Skeletal muscle tissue (tissue), 4 donors: ENCODE results near the gene PSMD3. TPM values are rescaled to one million over a fixed set of nuclear protein-coding genes. Genes with fewer than 3 reads are reported as not detected.

Source experiments
- H3K27ac ChIP-seq: one replicate; pipeline ENCODE4 v1.7.0; 2013; ENCODE audit warnings: mild to moderate bottlenecking, low read depth, low read length, inconsistent platforms
- H3K27me3 ChIP-seq, 3 donors: one replicate each; pipeline ENCODE4 v1.7.0; 2013; ENCODE audit warnings: low read length in 3 of 3; ENCODE audit not compliant: control insufficient read depth in 3 of 3, insufficient read depth in 3 of 3
- H3K36me3 ChIP-seq, 3 donors: one replicate each; pipeline ENCODE4 v1.7.0; 2013; ENCODE audit warnings: low read length in 3 of 3; ENCODE audit not compliant: control insufficient read depth in 3 of 3, insufficient read depth in 3 of 3
- H3K4me1 ChIP-seq, 3 donors: one replicate each; pipeline ENCODE4 v1.7.0; 2013; ENCODE audit warnings: low read length in 3 of 3, mild to moderate bottlenecking in 3 of 3; ENCODE audit not compliant: control insufficient read depth in 3 of 3, insufficient read depth in 3 of 3
- H3K4me3 ChIP-seq, 3 donors: one replicate each; pipeline ENCODE4 v1.7.0; 2013; ENCODE audit warnings: low read length in 3 of 3
- H3K9ac ChIP-seq, 3 donors: one replicate each; pipeline ENCODE4 v1.7.0; 2013; ENCODE audit warnings: low read length in 3 of 3, mild to moderate bottlenecking in 3 of 3, moderate library complexity in 2 of 3, low read depth in 1 of 3
- H3K9me3 ChIP-seq, 3 donors: one replicate each; pipeline ENCODE4 v1.7.0; 2013; ENCODE audit warnings: low read length in 3 of 3; ENCODE audit not compliant: control insufficient read depth in 3 of 3
- total RNA-seq: library from RNA; depleted of rRNA; stranded (reverse); fragments of >200 nt; gene quantifications from one replicate; pipeline ENCODE4 v1.2.3, GENCODE V29; 2014
- donor health status: Osteomylitis.

The PSMD3 gene
- total RNA-seq, 1 donor from 2014 or later = 56.4 TPM

DNA sequence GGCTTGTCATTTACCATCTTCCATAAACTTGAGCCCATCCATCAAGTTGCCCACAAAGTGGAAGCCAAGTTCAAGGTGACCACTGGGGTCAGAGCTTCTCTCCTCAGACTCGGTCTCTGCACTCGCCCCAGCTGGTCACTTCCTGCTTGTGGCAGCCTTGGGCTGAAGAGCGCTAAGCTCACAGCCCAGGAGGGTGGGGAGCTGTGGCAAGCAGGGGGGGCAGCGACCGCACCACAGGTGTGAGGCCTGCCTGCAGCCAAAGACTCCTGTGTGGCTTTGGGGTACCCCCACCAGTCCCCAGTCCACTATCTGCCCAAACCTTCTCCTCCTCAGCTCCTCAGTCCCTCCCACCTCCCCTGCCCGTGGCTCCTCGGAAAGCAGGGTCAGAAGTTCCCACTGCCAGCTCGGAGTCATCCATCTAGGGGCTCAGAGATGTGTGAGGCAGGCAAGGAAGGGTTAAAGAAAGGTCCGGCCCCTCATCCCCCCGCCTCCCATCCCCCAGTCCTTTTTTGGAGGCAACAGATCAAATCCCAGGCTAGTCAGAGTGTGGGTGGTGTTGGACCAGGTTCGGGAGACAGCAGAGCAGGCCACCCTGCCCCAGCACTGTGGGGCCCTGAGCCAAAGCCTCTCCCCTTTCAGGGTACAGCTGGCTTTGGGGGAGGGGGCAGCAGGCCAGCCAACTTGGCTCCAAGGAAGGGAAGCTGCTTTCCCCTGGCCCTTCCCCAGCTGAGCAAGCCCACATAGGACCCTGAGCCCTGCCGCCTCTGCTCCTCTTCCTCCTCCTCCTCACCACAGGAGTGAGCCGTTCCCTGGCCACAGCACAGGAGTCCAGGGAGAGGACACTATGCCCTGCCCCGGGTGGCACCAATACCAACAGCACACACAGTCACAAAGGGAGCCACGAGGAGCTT, 37.9 kb downstream of the PSMD3 start:
- Histone ChIP-seq H3K9ac (peak overlapping the region; percentile 38 to 82 (median 51)), H3K27ac (peak overlapping the region; percentile 79), H3K36me3 (peaks cover 24 to 30% (median 24%) of the 10 kb centered on the region in 3 donors), H3K4me1 (peaks cover 74 to 94% (median 86%) of the 10 kb centered on the region in 3 donors), H3K27me3 (no peaks in the 10 kb centered on the region), H3K9me3 (no peaks in the 10 kb centered on the region), H3K4me3 (peak overlapping the region in 2 of 3 donors; percentile 30 to 54)

DNA sequence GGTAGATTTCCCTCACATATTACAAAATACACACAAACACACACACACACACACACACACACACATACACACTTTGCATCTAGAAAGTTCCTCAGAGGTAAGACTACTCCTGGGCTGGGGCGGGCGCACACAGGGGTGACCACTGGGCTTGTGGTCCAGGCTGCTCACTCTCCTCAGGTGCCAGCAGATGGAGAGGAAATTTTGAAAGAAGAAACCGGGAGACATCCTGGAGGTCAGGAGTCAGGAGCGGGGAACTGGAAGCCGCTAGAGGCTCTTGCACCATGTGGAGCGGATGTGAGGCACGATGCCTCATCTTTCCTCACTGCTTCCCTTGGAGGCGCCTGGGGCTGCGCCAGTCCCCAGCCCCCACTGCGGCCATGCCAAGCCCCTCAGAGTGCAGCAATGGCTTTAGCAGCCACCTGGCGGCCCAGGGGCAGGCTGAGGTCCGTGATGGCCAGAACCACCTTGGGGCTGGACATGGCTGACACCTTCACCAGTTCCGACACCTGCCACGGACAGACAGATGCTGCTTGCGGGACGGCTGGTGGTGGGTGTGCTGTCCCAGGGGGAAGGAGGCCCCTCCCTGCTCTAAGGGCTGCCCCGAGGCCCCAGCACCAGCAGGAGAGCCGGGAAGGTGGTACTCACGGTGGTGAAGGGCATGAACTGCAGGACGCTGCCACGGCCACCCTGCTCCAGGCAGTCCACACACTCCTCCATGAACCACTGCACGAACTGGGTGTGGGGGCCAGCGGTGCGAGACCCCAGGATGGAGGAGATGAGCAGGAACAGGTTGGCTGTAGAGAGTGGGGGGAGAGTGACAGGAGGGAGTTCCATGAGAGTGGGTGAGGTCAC, 38.8 kb downstream of the PSMD3 start:
- Histone ChIP-seq H3K4me1 (peaks cover 74 to 93% (median 86%) of the 10 kb centered on the region in 3 donors), H3K9ac (peak overlapping the region; percentile 38 to 82 (median 51))

DNA sequence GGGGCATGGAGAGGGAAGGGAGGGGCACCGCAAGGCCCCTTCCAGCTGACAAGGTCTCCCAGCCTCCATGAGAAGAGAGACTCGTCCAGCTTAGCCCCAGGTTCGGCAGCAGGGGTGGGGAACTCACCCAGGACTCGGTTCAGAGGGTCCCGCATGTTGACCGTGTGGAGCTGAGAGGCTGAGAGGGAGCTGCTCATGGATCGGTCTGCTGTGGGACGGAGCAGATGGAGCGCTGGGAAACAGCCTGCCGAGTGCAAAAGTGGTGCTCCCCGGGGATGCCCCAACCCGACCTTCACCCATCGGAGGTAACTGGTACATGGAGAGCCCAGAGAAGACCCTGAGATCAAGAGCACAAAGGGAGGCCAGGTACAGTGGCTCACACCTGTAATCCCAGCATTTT, 39.5 kb downstream of the PSMD3 start:
- no peaks in the 10 kb centered on the region for H3K9me3 ChIP-seq
- peak overlapping the region; percentile 79 for H3K27ac ChIP-seq
- H3K27me3 ChIP-seq = no peaks in the 10 kb centered on the region
- peaks cover 24 to 33% (median 28%) of the 10 kb centered on the region in 3 donors for H3K36me3 ChIP-seq
- H3K4me3 ChIP-seq = no peak overlapping the region
- peak overlapping the region in 1 of 3 donors; percentile 82 for H3K9ac ChIP-seq
- H3K4me1 ChIP-seq = peaks cover 67 to 86% (median 78%) of the 10 kb centered on the region in 3 donors

More for the DNA sequence above, 38.8 kb downstream of the PSMD3 start:
- peak overlapping the region; percentile 79 for H3K27ac ChIP-seq
- no peaks in the 10 kb centered on the region for H3K9me3 ChIP-seq
- no peaks in the 10 kb centered on the region for H3K27me3 ChIP-seq
- peaks cover 24 to 30% (median 24%) of the 10 kb centered on the region in 3 donors for H3K36me3 ChIP-seq
- H3K4me3 ChIP-seq = peak overlapping the region in 2 of 3 donors; percentile 1 to 13

DNA sequence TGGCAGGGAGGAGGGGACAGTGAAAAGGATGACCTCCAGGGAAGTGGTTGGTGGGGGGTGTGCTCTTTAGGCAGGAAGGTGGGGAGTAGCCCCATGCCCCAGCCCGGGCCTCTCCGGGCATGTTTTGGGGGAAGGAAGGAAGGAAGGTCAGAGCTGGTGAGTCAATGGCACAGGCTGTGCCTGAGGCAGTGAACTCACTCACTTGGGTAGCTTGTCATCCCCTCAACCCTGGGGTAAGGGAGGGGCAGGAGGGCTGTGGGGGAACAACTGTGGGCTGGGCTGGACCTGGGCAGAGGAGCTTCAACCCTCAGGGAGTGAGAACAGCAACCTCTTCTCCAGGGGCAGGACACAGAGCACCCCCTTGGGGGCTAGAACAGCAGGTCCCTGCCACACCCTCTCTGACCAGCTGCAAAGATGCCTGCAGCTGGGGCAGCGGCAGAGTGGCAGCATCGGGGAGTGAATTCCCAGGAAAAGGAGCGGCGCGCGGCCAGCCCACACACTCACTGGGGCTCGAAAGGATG, 40.9 kb downstream of the PSMD3 start:
- Histone ChIP-seq H3K9ac (peak overlapping the region in 1 of 3 donors; percentile 11), H3K4me3 (no peak overlapping the region), H3K36me3 (peaks cover 36 to 47% (median 38%) of the 10 kb centered on the region in 3 donors), H3K4me1 (peaks cover 69 to 82% (median 69%) of the 10 kb centered on the region in 3 donors), H3K9me3 (no peaks in the 10 kb centered on the region), H3K27ac (peak overlapping the region; percentile 47), H3K27me3 (no peaks in the 10 kb centered on the region)

DNA sequence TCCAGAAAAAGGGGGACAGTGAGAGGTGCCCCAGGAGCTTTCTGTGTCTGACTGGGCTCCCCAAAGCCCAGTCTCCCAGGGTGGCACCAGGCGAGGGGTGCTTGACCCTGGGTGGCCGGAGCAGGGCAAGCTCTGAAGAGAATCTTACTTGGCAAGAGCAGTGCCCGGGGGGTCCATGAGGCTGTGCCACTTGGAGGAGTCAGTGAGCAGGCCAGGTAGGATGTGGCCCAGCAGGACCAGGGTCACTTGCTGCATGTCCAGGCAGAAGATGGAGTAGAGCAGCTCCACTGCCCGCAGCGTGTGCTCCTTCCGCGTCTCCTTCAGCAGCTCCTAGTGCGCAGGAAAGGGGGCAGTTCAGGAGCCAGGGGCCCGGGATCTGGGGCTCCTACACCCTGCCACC, 41.9 kb downstream of the PSMD3 start:
- Histone ChIP-seq H3K27me3 (no peaks in the 10 kb centered on the region), H3K27ac (peak overlapping the region; percentile 11), H3K4me3 (no peak overlapping the region), H3K4me1 (peaks cover 64 to 81% (median 68%) of the 10 kb centered on the region in 3 donors), H3K36me3 (peaks cover 39 to 50% (median 42%) of the 10 kb centered on the region in 3 donors), H3K9me3 (no peaks in the 10 kb centered on the region), H3K9ac (no peak overlapping the region)

DNA sequence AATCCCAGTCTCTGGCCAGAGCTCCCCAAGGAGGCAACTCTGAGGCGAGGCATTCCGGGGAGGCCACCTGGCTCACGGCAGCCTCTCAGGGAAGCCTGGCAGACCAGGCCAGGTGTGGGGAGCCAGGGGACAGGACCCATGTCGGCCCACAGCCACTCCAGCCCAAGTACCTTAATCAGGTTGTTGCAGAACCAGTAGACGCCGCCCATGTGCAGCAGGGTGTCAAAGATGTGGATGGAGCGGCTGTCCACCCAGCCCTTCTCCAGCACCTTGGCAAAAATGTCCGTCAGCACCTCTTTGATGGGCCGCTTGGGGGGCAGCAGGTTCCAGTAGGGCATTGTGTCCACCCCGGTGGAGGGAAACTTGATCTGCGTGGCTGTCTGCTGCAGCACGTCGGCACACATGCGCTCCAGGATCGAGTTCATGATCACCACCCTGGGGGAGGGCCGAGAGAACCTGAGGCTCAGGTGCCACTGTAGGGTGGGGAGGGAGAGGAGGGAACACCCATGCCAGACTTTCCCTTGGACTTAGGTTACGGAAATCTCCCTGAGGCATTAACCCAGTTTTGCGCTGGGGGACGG, 42.4 kb downstream of the PSMD3 start:
- Histone ChIP-seq H3K9ac (peak overlapping the region; percentile 20 to 71 (median 50)), H3K4me3 (no peak overlapping the region), H3K27me3 (no peaks in the 10 kb centered on the region), H3K4me1 (peaks cover 58 to 76% (median 63%) of the 10 kb centered on the region in 3 donors), H3K27ac (peak overlapping the region; percentile 71), H3K36me3 (peaks cover 43 to 54% (median 46%) of the 10 kb centered on the region in 3 donors), H3K9me3 (no peaks in the 10 kb centered on the region)

DNA sequence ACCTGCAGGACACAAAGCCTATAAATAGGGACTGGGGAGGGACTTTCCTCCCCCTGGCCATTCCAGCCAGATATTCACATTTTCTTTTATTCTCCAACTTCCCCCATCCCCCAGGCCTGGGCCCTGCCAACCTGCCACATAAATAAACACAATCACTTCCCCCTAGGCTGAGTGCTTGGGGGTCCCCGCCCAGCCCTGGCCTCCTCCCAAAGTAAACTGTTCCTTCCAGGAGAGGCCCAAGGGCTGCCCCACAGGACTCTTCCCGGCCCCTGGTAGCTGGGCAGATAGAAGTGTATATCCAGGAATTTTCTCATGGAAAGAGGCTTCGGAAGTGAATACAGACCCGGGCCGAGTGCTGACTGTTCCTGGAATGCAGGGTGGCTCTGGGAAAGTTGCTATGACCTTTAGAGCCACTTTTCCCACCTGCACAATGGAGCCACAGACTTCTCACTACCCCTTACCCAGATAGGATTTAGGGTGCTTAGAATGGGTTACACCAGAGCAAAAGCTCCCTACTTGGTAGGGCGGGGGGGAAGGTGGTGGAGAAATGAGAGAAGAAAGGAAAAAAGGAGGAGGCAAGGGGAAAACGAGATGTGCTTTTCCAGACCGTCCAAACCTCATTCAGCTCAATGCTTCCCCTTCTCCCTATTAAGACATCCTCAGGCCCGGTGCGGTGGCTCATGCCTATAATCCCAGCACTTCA, 43.1 kb downstream of the PSMD3 start:
- peak overlapping the region; percentile 71 for H3K27ac ChIP-seq
- peak overlapping the region in 2 of 3 donors; percentile 50 to 71 for H3K9ac ChIP-seq
- H3K4me1 ChIP-seq = peaks cover 51 to 69% (median 56%) of the 10 kb centered on the region in 3 donors
- no peaks in the 10 kb centered on the region for H3K9me3 ChIP-seq
- H3K36me3 ChIP-seq = peaks cover 47 to 59% (median 51%) of the 10 kb centered on the region in 3 donors
- H3K4me3 ChIP-seq = no peak overlapping the region
- H3K27me3 ChIP-seq = no peaks in the 10 kb centered on the region

DNA sequence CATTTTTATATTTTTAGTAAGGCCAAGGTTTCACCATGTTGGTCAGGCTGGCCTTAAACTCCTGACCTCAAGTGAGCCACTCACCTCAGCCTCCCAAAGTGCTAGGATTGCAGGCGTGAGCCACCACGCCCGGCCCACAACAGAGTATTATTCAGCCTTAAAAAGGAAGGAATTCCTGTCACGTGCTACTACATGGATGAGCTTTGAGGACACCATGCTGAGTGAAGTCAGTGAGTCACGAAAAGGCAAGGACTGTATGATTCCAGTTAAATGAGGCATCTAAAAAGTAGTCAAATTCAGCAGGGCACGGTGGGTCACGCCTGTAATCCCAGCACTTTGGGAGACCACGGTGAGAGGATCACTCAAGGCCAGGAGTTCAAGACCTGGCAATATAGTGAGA, 44.3 kb downstream of the PSMD3 start:
- peaks cover 52 to 66% (median 59%) of the 10 kb centered on the region in 3 donors for H3K36me3 ChIP-seq
- H3K4me3 ChIP-seq = no peak overlapping the region
- H3K27me3 ChIP-seq = no peaks in the 10 kb centered on the region
- no peaks in the 10 kb centered on the region for H3K9me3 ChIP-seq
- no peak overlapping the region for H3K9ac ChIP-seq
- no peak overlapping the region for H3K27ac ChIP-seq
- peaks cover 40 to 57% (median 44%) of the 10 kb centered on the region in 3 donors for H3K4me1 ChIP-seq

DNA sequence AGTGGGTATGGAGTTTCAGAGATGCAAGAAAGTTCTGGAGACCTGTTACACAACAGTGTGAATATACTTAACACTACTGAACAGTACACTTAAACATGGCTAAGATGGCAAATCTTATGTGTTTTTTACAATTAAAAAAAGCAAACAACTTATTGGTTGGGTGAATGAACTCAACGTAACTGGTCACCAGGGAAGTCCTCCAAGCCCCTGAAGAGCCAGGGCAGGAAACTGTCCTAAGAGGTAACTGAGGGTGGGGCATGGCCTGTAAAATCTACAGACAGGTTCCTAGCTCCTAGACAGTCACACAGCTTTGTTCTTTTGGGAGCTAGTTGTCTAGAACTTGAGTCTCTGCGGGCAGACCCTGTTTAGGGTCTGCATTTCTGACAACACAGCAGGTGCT, 45.0 kb downstream of the PSMD3 start:
- peaks cover 35 to 53% (median 39%) of the 10 kb centered on the region in 3 donors for H3K4me1 ChIP-seq
- no peak overlapping the region for H3K4me3 ChIP-seq
- H3K9me3 ChIP-seq = no peaks in the 10 kb centered on the region
- no peak overlapping the region for H3K27ac ChIP-seq
- no peak overlapping the region for H3K9ac ChIP-seq
- H3K36me3 ChIP-seq = peaks cover 51 to 65% (median 58%) of the 10 kb centered on the region in 3 donors
- H3K27me3 ChIP-seq = no peaks in the 10 kb centered on the region
